ENCODE measurements around the gene RADIL. TPM values are rescaled to one million over a fixed set of nuclear protein-coding genes. Genes with fewer than 3 reads are reported as not detected.

The RADIL gene
- total and polyA plus RNA-seq, 9 of the 15 experiments (the other 6 are each of a cell fraction or from before 2014, with no cell fraction given) = 0.06 to 8.1 (median 1.9) TPM; not detected in 1

GRCh38 chr7:4768597-4769569 lies 114.6 kb downstream of the RADIL start:
- H3K36me3 ChIP-seq (ENCODE audit: control insufficient read depth, insufficient read depth, low read length) = peaks cover 28% of the 10 kb centered on the region; the same call in 2 of the 3 replicates
- ChIA-PET CTCF (ENCODE audit: low intra/inter-chr PET ratio) (no interaction called here), POLR2A (no interaction called here)
- peaks cover 6 to 13% of the 10 kb centered on the region in 2 experiments for H3K4me1 ChIP-seq (replicated peaks in 1 of 2; ENCODE audit: control insufficient read depth in 2 of 2, insufficient read depth in 2 of 2, low read length in 2 of 2)
- no peak overlapping the region for H3K4me3 ChIP-seq
- peak overlapping the region in 1 of 2 experiments; percentile 68; a peak in 2 of 4 replicates for H3K9ac ChIP-seq (ENCODE audit: insufficient read depth in 1 of 2, low read depth in 2 of 2, low read length in 2 of 2)
- BruUV-seq (replicated peaks) = no TSS peak
- H3K27ac ChIP-seq (ENCODE audit: extremely low read depth, low read depth, low read length) = no peak overlapping the region
- H3K79me2 ChIP-seq (ENCODE audit: control insufficient read depth, insufficient read depth, low read length) = no peaks in the 10 kb centered on the region
- H3K4me2 ChIP-seq (ENCODE audit: insufficient read depth, low read length) = no peak overlapping the region
- WGBS (ENCODE audit: insufficient coverage, low coverage, missing lambda C conversion rate) = 88% methylated on average over 17 of the region's 27 CpGs
- TF ChIP-seq POLR2G (IDR thresholded peaks at IDR 0.05; ENCODE audit: low read depth, low read length) (0 out of 2 replicates have a peak, but pooled peaks have one; percentile 49), ZNF232 (CRISPR knock-in tag; IDR thresholded peaks at IDR 0.05) (no peak), PHB (CRISPR knock-in tag; IDR thresholded peaks at IDR 0.05) (no peak), KHSRP (IDR thresholded peaks at IDR 0.05) (no peak), CGGBP1 (CRISPR knock-in tag; IDR thresholded peaks at IDR 0.05) (no peak), RBM17 (IDR thresholded peaks at IDR 0.05; ENCODE audit: borderline replicate concordance, low read depth, low read length) (no peak), NUFIP1 (IDR thresholded peaks at IDR 0.05; ENCODE audit: partially characterized antibody) (no peak), POLR2A (conservative IDR thresholded peaks at IDR 0.05) (0 out of 2 replicates have a peak, but pooled peaks have one; percentile 23), PRMT5 (CRISPR knock-in tag; IDR thresholded peaks at IDR 0.05) (no peak), ZNF644 (tag; IDR thresholded peaks at IDR 0.05; ENCODE audit: low read depth) (no peak), DLX4 (CRISPR knock-in tag; IDR thresholded peaks at IDR 0.05) (no peak), PTTG1 (tag; IDR thresholded peaks at IDR 0.05; ENCODE audit: low read depth) (no peak), RBBP5 (IDR thresholded peaks at IDR 0.05; ENCODE audit: borderline replicate concordance, insufficient read depth, low read length, poor library complexity, severe bottlenecking) (no peak), CUX1 (CRISPR knock-in tag; IDR thresholded peaks at IDR 0.05) (no peak)
- FAIRE-seq (no peak), DNase-seq (ENCODE audit: extremely low read depth in 1 of 4, low spot score in 3 of 4) (no peak), ATAC-seq (no peak)
- H2AFZ ChIP-seq (ENCODE audit: low read depth, low read length) = no peak overlapping the region
- intact Hi-C loops (cut with micrococcal nuclease) (no loop called here), in situ Hi-C loops (cut with MboI) (no loop called here)
- H4K20me1 ChIP-seq (replicated peaks; ENCODE audit: control insufficient read depth, insufficient read depth, low read length) = 0 out of 2 replicates have a peak, but pooled peaks cover 4% of the 10 kb centered on the region
- H3K9me1 ChIP-seq (ENCODE audit: control insufficient read depth, insufficient read depth, low read length) = peaks cover 8% of the 10 kb centered on the region
- H3K9me3 ChIP-seq (replicated peaks; ENCODE audit: control insufficient read depth, insufficient read depth, low read depth, low read length) = no peaks in the 10 kb centered on the region
- H3K27me3 ChIP-seq (ENCODE audit: control insufficient read depth in 2 of 2, insufficient read depth in 2 of 2, low read length in 2 of 2) = no peaks in the 10 kb centered on the region
